CD4-positive, alpha-beta T cell treated with Interleukin-6 for 4 hours (primary cell): Measurements from ENCODE around the gene PSMD1.
"Not testable (repeated sequence)": the region's sequence is repeated elsewhere in the genome, so short reads cannot be mapped to it uniquely, and the experiment has no call there.

Experiments
- DNase-seq: peaks from one replicate; pipeline ENCODE4 v3.0.0-alpha.2; 2020; ENCODE audit warnings: mixed read lengths

PSMD1 gene

DNA sequence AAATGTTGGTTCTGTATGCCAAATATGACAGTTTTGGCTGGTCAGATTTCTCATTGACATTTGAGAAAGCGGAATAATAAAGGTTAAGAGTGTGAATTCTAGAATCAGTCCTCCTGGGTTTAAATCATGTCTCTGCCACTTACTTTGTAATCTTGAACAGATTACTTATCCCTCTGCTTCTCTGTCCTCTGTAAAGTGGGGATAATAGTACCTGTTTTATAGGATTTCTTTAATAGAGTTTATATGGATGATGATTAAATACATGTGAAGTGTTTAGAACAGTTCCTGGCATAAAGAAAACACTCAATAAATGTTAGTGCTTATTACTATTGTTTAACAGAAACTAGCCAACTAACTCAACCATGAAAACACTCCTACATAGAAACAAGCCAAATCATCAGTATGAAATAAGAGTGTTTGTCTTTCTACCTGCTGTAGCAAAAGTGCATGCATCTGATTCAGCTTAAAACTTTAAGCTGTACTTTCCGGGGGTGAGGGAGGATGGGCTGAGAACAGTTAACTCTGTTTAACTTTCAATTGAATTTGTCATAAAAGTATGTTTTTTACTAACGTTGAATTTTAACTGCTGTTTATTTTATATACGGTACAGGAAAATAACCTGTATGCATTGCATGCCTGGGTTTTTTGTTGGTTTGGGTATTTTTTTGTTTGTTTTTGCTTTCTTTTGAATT is 61.4 kb downstream of the PSMD1 start:
- no peak for DNase-seq

DNA sequence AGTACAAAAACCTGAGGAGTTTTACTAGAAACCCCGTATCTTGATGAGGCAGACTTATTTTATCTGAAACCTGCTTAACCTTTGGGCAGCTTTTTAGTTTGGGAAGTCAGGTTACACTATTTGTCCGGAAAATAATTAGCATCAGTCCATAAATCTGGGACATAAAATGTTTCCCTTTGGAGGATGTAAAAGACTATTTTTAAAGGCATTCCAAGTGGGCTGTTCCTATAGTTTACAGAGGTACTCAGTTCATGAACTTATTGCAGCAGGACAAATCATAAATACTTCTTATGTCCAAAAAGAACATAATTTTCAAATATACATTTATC is 61.9 kb downstream of the PSMD1 start:
- no peak for DNase-seq

DNA sequence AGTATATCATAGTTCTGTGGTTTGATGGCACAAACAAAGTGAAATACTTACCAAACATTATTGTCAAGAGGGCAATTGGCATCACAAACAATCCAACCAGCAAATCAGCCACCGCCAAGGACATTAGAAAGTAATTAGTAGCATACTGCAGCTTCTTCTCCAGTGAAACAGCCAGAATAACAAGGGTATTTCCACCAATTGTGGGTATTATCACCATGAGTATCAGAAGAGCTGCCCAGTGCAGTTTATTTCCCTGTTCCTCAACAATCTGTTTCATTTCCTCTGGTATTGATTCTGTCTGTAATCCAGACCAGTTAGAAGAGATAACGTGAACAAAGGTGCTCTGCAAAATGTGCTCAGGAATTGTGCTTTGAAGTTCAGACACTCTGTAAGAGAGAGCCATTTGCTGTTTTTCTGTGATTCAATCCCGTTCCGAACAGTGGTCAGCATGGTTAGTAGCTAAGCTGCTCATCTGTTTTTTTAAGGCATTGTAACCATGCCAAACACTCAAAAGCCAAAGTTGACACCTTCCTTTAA is 66.8 kb downstream of the PSMD1 start:
- DNase-seq: no peak

DNA sequence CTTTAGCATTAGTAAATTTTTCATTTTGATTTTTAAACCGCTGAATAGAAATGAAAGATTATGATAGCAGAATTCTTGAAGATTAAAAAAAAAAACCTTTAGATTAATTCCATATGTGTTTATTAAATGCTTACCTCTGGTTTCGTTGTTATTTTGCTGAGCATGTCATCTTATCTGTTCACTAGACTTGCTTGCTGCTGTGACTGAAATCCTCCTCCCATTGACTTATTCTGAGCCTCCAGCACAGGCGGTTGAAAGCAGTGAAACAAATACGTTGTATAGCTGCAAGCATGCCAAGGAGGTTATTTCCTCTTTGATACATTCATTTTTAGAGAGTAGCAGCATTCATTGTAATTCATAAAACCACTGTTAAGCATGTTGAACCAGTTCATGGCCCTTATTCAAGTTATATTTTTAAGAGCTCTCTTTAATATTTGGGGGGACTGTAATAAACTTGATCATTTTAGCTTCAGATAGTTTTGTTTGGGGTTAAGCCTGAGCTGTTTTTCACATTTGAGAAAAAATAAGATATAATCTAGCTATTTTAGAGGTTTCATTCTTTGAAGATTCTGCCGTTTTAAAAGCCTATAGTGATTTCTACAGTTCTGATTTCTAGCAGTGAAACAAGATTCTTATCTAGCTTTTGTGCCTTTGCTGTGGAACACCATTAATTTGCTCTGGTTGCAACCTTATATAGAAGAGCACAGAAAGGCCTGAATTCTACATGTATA is 68.3 kb downstream of the PSMD1 start, which contains the start of gene HTR2B:
HTR2B (minus strand) TSS at position 205 of the 731 bp plus-strand sequence. CDS start 1,278 bp downstream, outside the sequence.
- DNase-seq: no peak

DNA sequence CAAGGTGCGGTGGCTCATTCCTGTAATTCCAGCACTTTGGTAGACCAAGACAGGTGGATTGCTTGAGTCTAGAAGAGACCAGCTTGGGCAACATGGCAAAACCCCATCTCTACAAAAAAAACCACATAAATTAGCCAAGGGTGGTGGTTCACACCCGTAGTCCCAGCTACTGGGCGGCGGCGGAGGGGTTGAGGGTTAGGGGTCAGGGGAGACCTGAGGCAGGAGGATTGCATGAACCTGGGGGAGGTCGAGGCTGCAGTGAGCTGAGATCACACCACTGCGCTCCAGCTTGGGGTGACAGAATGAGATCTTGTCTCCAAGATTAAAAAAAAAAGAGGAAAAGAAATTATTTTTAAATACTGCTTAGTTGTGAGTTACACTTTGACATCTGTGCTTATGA is 69.5 kb downstream of the PSMD1 start:
- DNase-seq: no peak

DNA sequence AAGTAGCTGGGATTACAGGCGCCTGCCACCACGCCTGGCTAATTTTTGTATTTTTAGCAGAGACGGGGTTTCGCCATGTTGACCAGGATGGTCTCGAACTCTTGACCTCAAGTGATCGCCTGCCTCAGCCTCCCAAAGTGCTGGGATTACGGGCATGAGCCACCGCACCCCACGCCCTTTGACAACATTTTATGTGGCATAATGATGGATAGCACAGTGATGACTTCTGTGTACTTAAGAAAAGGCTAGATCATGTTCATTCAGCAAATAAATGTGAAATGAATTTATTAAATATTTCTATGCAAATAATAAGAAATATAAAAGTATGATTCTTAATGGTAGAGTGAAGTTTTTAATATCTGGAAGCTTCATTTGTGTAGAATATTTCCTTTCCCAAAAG is 70.8 kb downstream of the PSMD1 start:
- DNase-seq: no peak

DNA sequence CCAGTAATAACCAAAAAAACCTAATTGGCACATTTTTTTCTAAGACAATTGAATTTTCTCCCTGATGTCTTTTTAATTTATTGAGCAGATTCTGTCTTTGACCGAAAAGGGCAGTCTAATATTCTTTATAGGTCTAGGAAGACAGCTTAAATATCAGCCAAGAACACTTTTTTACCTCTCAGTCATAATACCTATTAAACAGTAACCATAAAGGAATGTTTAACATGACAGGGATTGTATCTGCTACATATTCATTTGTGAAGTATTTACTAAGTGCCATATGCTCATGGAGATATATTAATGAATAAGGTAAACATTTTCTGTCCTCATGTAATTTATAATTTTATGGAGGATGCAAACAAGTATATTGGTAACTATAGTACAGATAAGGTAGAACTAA is 71.3 kb downstream of the PSMD1 start:
- no peak for DNase-seq

DNA sequence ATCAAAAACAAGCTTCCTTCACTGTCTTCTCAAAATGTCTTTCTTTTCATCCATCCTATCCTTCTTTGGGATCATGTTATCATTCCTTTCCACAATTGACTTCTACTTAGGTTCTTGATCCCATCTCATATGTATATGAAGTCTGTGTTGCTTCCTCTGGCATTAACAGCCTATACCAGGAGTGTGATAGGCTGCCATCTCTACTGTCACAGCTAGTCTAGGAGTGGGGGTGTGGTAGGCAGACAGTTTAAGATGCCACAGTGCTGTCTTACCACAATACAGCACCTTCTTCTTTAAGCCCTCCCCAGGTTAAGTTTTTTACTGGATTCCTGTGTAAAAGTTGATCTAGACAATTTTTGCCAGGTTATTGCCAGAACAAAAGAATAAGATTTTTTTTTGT is 71.9 kb downstream of the PSMD1 start:
- DNase-seq: no peak

DNA sequence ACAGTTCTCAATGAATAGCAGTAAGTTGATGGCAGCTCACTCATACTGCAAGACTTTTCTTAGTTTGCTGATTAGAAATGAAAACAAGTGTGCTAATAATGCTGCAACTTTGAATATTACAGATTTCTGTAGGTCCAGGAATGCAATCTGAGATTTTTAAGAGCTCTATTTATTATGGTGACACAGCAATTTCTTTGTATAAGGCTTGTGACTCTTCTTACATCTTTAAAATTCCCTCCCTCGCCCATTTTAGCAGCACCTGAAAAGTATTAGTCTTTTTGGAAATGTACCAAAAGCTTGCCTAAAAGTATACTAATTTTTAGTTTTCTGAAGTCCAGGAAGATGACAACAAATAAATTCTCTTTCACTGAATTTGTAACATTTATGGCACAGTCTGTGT is 72.5 kb downstream of the PSMD1 start:
- no peak for DNase-seq

DNA sequence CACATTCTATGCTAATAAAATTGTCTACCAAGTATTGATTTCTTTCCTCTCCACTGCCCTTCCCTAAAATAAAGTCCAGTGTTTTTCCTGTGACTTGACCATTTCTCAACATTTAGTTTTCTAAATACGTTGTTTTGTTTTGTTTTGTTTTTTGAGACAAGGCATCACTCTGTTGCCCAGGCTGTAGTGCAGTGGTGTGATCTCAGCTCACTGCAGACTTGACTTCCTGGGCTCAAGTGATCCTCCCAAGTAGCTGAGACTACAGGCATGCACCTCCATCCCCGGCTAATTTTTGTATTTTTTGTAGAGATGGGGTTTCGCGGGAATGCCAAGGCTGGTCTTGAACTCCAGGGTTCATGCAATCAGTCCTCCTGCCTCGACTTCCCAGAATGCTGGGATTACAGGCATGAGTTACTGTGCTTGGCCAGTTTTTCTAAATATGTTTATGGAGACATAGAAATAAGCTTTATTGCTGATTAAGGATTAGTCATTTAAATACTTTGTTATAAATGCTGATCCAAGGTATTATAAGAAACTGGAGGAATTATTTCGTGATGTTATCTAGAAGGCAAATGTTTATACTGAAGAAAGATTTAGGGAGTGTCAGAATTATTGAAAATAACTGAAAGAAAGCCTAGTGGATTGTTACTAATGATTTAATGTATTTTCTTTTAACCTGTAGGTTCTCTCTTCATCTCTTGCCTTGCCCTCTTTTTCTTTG is 73.8 kb downstream of the PSMD1 start:
- no peak for DNase-seq

DNA sequence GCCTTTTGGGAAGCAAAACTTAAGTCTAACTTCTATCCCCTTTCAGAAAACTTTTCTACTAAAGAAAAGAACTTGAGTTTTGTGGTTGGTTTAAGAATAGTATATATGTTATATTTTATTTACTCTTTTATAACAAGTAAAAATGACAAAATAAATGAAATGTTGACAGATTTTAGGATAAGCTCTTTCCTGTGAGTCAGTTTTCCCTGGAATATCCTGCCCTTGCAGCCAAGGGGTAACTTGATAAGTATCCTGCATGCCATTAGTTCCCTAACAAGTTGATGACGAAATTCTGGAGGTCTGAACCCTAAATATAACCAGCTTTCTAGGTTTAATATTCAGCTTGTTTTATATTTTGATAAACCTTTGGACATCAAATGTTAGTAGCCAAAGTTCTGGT is 75.5 kb downstream of the PSMD1 start:
- DNase-seq: no peak

DNA sequence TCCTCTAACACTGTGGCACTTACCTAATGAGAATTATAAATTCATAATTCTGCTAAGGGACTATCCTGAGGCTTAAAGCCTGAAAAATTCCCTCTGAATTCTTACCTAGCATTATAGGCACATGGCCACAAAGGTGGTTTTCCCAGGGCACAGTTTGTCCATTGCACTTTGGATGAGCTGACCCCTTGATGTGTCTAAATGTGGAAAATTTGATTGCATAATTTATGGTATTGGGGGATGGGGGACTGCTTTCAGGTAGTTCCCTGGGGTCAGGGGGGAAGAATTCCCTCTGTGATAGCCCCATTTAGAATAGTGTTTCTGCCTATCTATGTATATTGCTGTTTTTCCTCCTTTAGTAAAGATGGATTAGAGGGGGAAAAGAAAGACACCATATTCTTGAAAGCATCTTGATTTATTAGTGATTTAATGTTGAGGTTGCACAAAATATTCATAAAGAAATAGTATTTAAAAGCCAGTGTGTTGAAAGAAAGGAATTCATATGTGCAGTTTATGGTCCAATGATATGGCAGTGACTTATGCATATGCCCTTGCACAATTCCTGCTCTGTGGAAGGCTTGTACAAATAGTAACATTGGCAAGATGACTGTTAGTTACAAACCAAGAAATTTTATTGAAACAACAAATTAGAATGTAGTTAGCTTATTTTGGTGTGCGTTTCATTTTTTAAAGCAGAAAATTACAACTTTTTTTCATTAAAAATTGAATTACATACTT is 76.9 kb downstream of the PSMD1 start:
- DNase-seq: no peak

DNA sequence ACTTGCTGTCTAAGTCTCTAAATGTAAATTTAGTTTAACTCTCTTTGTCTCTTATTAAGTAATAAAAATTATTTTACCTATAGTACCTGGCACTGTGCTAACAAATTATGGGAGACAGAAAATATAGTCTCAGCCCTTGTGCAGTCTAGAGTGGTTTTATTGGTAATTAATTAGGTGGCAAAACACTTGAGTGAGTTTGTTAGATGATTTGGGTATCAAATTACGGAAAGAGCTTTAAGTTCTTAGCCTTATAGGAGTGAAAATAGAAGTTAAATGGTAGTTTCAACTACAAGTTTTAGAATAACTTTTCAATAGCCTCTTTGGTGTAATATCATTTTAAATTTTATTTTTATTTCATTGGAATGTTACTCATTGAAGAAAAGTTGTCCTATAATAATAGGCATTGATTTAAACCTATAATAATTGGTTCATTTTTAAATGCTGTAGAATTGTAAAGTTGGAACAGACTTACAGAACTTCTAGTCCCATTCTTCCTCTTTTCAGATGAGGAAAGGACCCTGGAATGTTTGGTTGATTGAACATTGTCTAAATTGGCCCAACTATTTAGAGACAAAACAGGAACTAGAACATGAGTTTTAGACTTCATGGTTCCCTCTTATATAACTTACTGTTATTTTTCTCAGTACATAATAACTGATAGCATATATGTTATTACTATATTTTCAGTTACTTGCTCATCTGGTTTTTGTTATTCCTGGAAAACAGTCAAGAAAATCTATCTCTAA is 78.4 kb downstream of the PSMD1 start:
- no peak for DNase-seq

DNA sequence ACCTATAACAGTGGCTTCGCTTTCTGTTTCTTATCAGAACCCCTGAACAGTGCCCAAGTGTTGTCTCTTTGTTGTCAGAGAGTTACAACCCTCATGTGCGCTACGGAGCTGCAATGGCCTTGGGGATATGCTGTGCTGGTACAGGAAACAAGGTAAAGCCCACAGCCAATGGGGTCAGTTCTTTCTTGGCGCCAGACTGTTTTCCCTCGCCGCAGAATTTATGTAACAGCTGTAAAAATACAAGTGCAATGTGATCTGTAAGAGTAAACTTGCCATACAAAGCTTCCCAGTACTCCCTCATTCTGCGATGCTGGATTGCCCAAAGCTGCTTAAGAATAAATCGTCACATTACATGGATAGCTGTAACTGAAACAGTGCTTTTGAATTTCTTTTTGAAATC is 82.0 kb downstream of the PSMD1 start:
- DNase-seq: no peak

DNA sequence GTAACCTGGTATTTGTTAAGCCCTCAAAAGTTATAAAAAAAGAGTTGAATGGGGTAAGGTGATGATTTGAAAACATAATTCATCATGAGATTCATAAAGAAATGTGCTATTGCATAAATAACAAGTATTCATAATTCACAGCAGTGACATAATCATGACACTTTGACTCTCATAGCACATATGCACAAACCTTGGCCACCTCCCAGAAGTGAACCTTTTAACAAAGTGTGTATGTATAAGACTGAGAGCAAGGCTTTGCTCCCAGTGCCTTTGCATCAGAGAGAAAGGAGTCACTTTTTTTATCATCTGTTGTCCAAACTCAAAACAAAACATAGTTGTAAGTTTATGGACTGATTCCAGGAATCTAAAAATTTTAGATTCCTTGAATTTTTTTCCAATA is 83.1 kb downstream of the PSMD1 start:
- DNase-seq: no peak

DNA sequence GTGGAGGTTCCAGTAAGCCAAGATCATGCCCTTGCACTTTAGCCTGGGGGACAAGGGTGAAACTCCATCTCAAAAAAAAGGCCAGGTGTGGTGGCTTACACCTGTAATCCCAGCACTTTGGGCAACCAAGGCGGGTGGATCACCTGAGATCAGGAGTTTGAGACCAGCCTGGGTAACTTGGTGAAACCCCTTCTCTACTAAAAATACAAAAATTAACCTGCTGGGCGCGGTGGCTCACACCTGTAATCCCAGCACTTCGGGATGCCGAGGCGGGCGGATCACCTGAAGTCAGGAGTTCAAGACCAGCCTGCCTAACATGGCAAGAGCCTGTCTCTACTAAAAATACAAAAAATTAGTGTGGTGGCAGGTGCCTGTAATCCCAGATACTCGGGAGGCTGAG is 84.1 kb downstream of the PSMD1 start:
- not testable (repeated sequence) for DNase-seq

DNA sequence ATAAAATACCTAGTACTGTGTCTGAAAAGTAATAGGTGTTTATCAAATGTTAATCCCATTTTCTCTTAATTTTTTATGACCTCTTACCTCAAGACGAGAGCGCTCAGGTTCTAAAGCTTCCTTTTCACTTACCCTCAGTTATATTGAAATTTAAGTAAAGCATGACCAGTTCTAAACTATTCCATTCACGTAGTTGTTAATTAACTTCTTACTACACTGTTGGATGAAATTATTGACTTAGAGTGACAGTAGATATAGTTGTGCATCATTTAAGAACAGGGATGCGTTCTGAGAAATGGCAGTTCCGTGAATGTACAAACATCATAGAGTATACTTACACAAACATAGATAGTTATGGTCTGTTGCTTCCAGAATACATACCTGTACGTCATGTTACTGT is 88.2 kb downstream of the PSMD1 start:
- DNase-seq: no peak

DNA sequence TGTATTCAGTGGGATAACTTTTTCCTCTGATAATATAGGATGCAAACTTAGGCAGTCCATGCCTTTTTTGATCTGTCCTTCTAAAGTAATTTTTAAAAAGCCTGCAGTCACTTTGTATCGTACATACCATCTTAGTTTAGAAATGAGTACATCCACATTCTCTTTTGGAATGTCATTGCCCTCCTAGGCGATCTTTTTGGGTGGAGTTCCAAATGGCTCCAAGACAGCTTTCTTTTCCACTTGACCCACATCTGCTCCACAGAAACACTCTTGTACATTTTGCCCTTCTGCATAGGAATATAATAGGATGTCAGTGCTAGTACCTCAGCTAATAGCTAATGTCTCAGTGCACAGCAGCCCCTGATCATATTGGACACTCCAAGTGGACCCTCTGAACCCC is 90.0 kb downstream of the PSMD1 start:
- no peak for DNase-seq

DNA sequence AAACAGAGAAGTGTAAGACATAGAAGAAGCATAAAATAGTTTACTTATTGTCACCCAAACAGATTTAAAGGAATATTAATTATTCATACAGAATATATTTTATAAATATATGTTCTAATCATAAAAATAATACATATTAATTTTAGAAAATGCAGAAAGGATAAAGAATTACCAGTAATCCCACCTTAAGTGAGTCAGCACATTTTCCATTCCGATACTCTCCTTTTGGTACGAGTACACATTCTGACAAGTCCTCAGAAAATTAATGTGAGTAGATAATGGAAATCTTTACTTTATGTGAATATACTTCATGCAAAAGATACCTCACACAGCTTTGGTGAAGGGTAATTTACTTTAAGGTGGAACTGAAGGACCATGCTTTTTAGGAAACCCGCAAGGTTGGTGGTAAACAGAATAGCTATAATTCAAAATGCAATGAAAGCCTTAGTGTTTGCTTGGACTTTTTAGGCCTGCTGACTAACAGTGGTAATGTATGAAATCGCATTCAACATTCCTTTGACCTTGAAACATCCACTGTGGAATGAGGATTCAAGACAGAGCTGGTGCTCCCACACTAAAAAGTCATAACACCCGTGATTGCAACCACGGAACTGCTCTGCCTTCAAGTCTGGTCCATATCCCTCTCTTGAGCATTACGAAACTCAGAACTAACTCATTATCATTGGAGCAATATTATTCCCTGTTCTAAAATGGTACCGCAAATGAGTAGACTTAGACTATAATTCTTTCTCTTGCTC is 96.3 kb downstream of the PSMD1 start:
- no peak for DNase-seq

DNA sequence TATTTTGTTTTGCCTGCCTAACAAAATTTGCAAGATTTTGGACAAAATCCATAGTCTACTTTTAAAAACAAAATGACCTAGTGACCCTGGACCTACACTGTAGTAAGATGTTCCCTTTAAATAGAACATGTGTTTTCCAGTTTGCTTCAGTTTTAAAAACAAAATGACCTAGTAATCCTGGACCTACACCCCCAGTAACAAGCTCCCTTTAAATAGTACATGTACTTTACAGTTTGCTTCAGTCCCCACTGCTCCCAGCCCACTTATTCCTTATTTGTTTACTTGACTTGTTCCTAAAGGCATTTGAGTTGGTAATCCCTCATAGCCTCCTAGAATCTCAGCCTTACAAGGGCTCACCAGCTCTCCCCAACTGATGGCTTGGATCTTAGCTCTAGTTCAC is 102.6 kb downstream of the PSMD1 start:
- no peak for DNase-seq

DNA sequence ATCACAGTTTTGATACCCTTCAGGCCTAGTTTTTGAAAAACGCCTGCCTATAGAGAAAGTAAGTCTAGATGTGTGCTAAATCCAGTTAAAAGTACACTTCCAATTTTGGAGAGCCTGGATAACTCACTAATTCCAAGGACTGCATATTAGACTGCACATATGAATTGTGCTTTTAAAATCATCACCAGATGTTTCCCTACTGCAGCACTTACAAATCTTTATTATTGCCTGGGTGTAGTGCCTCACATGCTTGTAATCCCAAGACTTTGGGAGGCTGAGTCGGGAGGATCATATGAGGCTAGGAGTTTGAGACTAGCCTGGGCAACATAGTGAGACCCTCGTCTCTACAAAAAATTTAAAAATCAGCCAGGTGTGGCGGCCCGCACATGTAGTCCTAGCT is 104.0 kb downstream of the PSMD1 start:
- no peak for DNase-seq
